HG03103 (cell line): ENCODE results near the gene OR10C1.

ENCODE experiments used
- ATAC-seq: cut with Tn5 transposase; IDR thresholded peaks from one replicate; pipeline ENCODE4 v1.9.1; 2021; ENCODE audit warnings: low read depth; ENCODE audit not compliant: unreplicated experiment

The OR10C1 gene

GRCh38 chr6:29474996-29475395, 35.9 kb downstream of the OR10C1 start:
- no peak for ATAC-seq

- no peak for ATAC-seq
Observed at GRCh38 chr6:29477923-29478450, 38.9 kb downstream of the OR10C1 start.

DNA sequence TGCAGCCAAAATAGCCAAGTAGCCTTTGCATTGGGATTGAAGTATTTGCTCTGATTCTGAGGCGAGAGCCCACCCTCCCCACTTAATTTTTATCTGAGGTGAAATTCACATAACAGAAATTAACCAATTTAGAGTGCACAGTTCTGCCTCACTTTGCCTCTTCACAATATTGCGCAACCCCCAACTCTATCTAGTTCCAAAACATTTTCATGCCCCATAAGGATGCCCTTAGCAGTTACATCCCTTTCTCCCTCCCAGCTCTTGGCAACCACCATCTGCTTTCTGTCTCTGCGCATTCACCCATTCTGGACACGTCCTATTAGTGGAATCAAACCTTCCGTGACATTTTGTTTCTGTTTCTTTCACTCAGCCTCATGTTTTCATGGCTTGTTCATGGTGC, 39.6 kb downstream of the OR10C1 start:
- ATAC-seq, result no peak

- no peak for ATAC-seq
Observed at GRCh38 chr6:29479560-29479959, 40.5 kb downstream of the OR10C1 start.

- ATAC-seq, result no peak
Observed at GRCh38 chr6:29483186-29483585, 44.1 kb downstream of the OR10C1 start.

- ATAC-seq, result no peak
Observed at GRCh38 chr6:29483735-29484134, 44.6 kb downstream of the OR10C1 start.

DNA sequence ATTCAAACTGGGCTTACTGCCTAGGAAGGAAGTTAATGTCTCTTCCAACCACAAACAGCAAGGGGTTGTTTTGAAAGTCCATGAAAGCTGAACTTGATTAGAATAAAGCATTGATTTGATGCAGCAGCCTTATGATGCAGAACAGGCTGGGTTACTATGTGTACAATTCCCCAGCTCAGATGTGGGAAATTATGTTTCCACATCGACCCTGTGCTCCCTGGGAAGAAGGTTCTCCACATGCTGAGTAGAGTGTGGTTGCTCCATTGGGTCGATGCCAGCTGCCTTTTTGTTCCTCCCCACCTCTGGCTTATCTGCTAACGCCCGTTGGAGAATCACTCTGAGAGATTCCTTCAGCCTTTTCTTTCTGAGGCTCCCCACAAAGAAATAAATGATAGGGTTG, 47.5 kb downstream of the OR10C1 start:
- ATAC-seq, result no peak

- ATAC-seq, result no peak
Observed at GRCh38 chr6:29487131-29487530, 48.0 kb downstream of the OR10C1 start.

- no peak for ATAC-seq
Observed at GRCh38 chr6:29487660-29488059, 48.6 kb downstream of the OR10C1 start, which contains the start of gene MAS1L. Gene MAS1L, minus strand, starts transcription at chr6:29487956. Its CDS starts 54 bp downstream, at chr6:29487902.

DNA sequence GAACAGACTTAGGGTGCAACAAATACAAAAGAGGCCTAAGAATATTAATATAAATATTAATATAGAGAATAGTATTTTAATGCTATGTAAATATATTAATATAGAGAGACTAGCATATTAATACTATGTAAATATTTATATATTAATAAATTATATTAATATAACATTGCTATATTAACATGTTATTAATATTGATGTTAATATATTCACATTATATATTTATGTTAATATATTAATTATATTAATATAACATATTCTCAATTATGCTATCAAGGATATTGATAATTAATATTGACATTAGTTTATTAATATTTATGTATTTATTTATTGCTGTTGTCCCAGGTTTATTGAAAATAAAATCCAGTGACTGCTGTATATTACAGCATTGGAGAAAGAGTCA, 49.8 kb downstream of the OR10C1 start:
- ATAC-seq, result no peak

GRCh38 chr6:29489286-29489685, 50.2 kb downstream of the OR10C1 start:
- ATAC-seq, result no peak

GRCh38 chr6:29490055-29490454, 50.9 kb downstream of the OR10C1 start:
- no peak for ATAC-seq

GRCh38 chr6:29490552-29490951, 51.4 kb downstream of the OR10C1 start:
- ATAC-seq, result no peak
